Keratinocyte (primary cell): ENCODE results near the gene KRT4. TPM values are rescaled to one million over a fixed set of nuclear protein-coding genes. Genes with fewer than 3 reads are reported as not detected.

ENCODE experiments used
- DNase-seq: peaks from one replicate; pipeline ENCODE4 v3.0.0-alpha.2; 2011; ENCODE audit warnings: low read depth, missing footprints, low spot score
- FAIRE-seq: peaks from 2 replicates; lab custom pipeline; 2011; peaks lifted over from hg19 to GRCh38; lab: Jason Lieb, UNC
- H2AFZ ChIP-seq: 2 replicates; pipeline ENCODE4 v1.6.0; 2012; ENCODE audit warnings: low read length, control low read depth, inconsistent platforms; ENCODE audit not compliant: control insufficient read depth
- H3K27ac ChIP-seq: 2 replicates; pipeline ENCODE4 v1.5.1; 2011; ENCODE audit warnings: low read length; ENCODE audit not compliant: control insufficient read depth, insufficient read depth
- H3K27me3 ChIP-seq: 3 replicates; pipeline ENCODE4 v1.6.0; 2011; ENCODE audit warnings: low read length; ENCODE audit not compliant: control insufficient read depth, insufficient read depth; ENCODE audit errors: extremely low read depth
- H3K36me3 ChIP-seq, 2 experiments: 2 replicates in 1 of 2; 3 replicates in 1 of 2; pipeline ENCODE4 v1.5.1; 2011; ENCODE audit warnings: low read length in 2 of 2, mild to moderate bottlenecking in 1 of 2; ENCODE audit not compliant: control insufficient read depth in 2 of 2, insufficient read depth in 2 of 2; ENCODE audit errors: extremely low read depth in 1 of 2
- H3K4me1 ChIP-seq: 3 replicates; pipeline ENCODE4 v1.5.1; 2011; ENCODE audit warnings: low read length; ENCODE audit not compliant: control insufficient read depth, insufficient read depth; ENCODE audit errors: extremely low read depth
- H3K4me2 ChIP-seq: 3 replicates; pipeline ENCODE4 v1.6.0; 2011; ENCODE audit warnings: low read depth, low read length; ENCODE audit not compliant: control insufficient read depth, insufficient read depth; ENCODE audit errors: extremely low read depth
- H3K4me3 ChIP-seq, 3 experiments: fragments of 200-600 bp in 1 of 3; sonication (generic) in 1 of 3; 2 replicates in 2 of 3; 3 replicates in 1 of 3; pipeline ENCODE4 v1.5.1; 2011 to 2016; ENCODE audit warnings: low read length in 3 of 3, mild to moderate bottlenecking in 3 of 3, control low read depth in 2 of 3, inconsistent platforms in 1 of 3, low read depth in 1 of 3, mixed read lengths in 1 of 3, mixed run types in 1 of 3, moderate library complexity in 1 of 3; ENCODE audit not compliant: control insufficient read depth in 2 of 3, insufficient read depth in 2 of 3; ENCODE audit errors: extremely low read depth in 1 of 3
- H3K79me2 ChIP-seq: 2 replicates; pipeline ENCODE4 v1.6.0; 2012; ENCODE audit warnings: low read length; ENCODE audit not compliant: control insufficient read depth, insufficient read depth
- H3K9ac ChIP-seq: 3 replicates; pipeline ENCODE4 v1.6.0; 2011; ENCODE audit warnings: low read length; ENCODE audit not compliant: control insufficient read depth, insufficient read depth; ENCODE audit errors: extremely low read depth
- H3K9me1 ChIP-seq: 3 replicates; pipeline ENCODE4 v1.6.0; 2011; ENCODE audit warnings: low read length; ENCODE audit not compliant: control insufficient read depth, insufficient read depth; ENCODE audit errors: extremely low read depth
- H3K9me3 ChIP-seq: 2 replicates; pipeline ENCODE4 v1.5.1; 2012; ENCODE audit warnings: low read depth, low read length; ENCODE audit not compliant: control insufficient read depth
- H4K20me1 ChIP-seq: 3 replicates; pipeline ENCODE4 v1.6.0; 2011; ENCODE audit warnings: low read length; ENCODE audit not compliant: control insufficient read depth, insufficient read depth; ENCODE audit errors: extremely low read depth
- CTCF ChIP-seq, 3 experiments: IDR thresholded peaks in 1 of 3; conservative IDR thresholded peaks in 1 of 3; optimal IDR thresholded peaks in 1 of 3; 2 replicates in 2 of 3; 3 replicates in 1 of 3; pipeline versions ENCODE3 to v1.5.1; 2011; ENCODE audit warnings: low read length in 3 of 3, mild to moderate bottlenecking in 3 of 3, moderate library complexity in 2 of 3, control low read depth in 1 of 3, inconsistent platforms in 1 of 3; ENCODE audit not compliant: insufficient read depth in 2 of 3; ENCODE audit errors: extremely low read depth in 1 of 3
- EZH2 ChIP-seq: IDR thresholded peaks from one replicate; pipeline ENCODE4 v1.6.1; 2012; ENCODE audit warnings: inconsistent platforms, mild to moderate bottlenecking, low read length, moderate library complexity
- dilution Hi-C: fragments of 300-500 bp; cut with MboI; formaldehyde crosslinking; loops from one replicate; pipeline ENCODE4 v1.7.0; 2020; ENCODE audit warnings: low sequenced_read_pairs; ENCODE audit not compliant: extremely low pct_ligation_motif_present
- polyA plus RNA-seq, 5 experiments: library from polyadenylated mRNA; depleted of rRNA in 3 of 5; stranded (reverse) in 3 of 5; stranded (forward) in 1 of 5; unstranded in 1 of 5; fragments of >200 nt; gene quantifications; 1 replicate in 1 of 5; 2 replicates in 3 of 5; 3 replicates in 1 of 5; pipeline versions ENCODE4 v1.2.1 to v1.2.3, GENCODE V29; 2011 to 2012; ENCODE audit warnings: missing spikeins in 2 of 5, low read depth in 1 of 5, low replicate concordance in 1 of 5

Gene KRT4
- polyA plus RNA-seq, 1 donor (not counting 4 experiments of a cell fraction or from before 2014, with no cell fraction given), result 2.0 TPM

GRCh38 chr12:52767020-52767379 is 46.9 kb downstream of the KRT4 start:
- Histone ChIP-seq H3K9ac (no peak overlapping the region), H2AFZ (no peak overlapping the region), H3K79me2 (no peaks in the 10 kb centered on the region), H3K4me1 (no peaks in the 10 kb centered on the region), H3K27ac (no peak overlapping the region), H3K9me1 (no peaks in the 10 kb centered on the region), H3K27me3 (peaks cover 35% of the 10 kb centered on the region), H3K4me2 (no peak overlapping the region), H3K9me3 (no peaks in the 10 kb centered on the region), H4K20me1 (no peaks in the 10 kb centered on the region), H3K36me3 (no peaks in the 10 kb centered on the region), H3K4me3 (no peak overlapping the region)
- no peak for TF ChIP-seq CTCF (optimal IDR thresholded peaks at IDR 0.05 in 1 of 3, IDR thresholded peaks at IDR 0.05 in 1 of 3, conservative IDR thresholded peaks at IDR 0.05 in 1 of 3; ENCODE audit: extremely low read depth in 1 of 3, insufficient read depth in 2 of 3, low read length in 3 of 3)
- no peak for TF ChIP-seq EZH2
- dilution Hi-C loops, result no loop called here
- DNase-seq (no peak), FAIRE-seq (no peak)

GRCh38 chr12:52766351-52767019 is 47.4 kb downstream of the KRT4 start:
- DNase-seq, result no peak
- TF ChIP-seq EZH2, result no peak
- no peak for TF ChIP-seq CTCF (optimal IDR thresholded peaks at IDR 0.05 in 1 of 3, IDR thresholded peaks at IDR 0.05 in 1 of 3, conservative IDR thresholded peaks at IDR 0.05 in 1 of 3; ENCODE audit: extremely low read depth in 1 of 3, insufficient read depth in 2 of 3, low read length in 3 of 3)
- no peak overlapping the region for H3K4me3 ChIP-seq
- no peak overlapping the region for H3K4me2 ChIP-seq
- no peaks in the 10 kb centered on the region for H3K79me2 ChIP-seq
- FAIRE-seq, result no peak
- H3K4me1 ChIP-seq, result no peaks in the 10 kb centered on the region
- no peaks in the 10 kb centered on the region for H3K9me1 ChIP-seq
- no peaks in the 10 kb centered on the region for H3K9me3 ChIP-seq
- H3K27ac ChIP-seq, result no peak overlapping the region
- no peaks in the 10 kb centered on the region for H3K36me3 ChIP-seq
- no peak overlapping the region for H3K9ac ChIP-seq
- H3K27me3 ChIP-seq, result peaks cover 30% of the 10 kb centered on the region
- no peaks in the 10 kb centered on the region for H4K20me1 ChIP-seq
- dilution Hi-C loops, result no loop called here
- H2AFZ ChIP-seq, result no peak overlapping the region
